Activated naive CD4-positive, alpha-beta T cell treated with anti-CD3 and anti-CD28 coated beads, Interleukin-2, amount 10 ng/mL, durations not matched to agents 7 days and 5 days (primary cell): ENCODE results near the gene IL24.

Experiments used
- CTCF ChIA-PET: fragments of 350-600 bp; sonication (Branson Sonifier 250); formaldehyde crosslinking; loops from one replicate; lab custom pipeline; 2021; ENCODE audit warnings: antibody characterized with exemption; lab: Charles Lee
- DNase-seq: peaks from one replicate; pipeline ENCODE4 v3.0.0-alpha.2; 2020
- H3K27ac Mint-ChIP-seq: one replicate; pipeline ENCODE4 v1.8.0; 2021; ENCODE audit warnings: mild to moderate bottlenecking, moderate library complexity, mixed read lengths
- H3K27me3 Mint-ChIP-seq: one replicate; pipeline ENCODE4 v1.8.0; 2021; ENCODE audit warnings: mild to moderate bottlenecking, mixed read lengths
- H3K36me3 Mint-ChIP-seq: one replicate; pipeline ENCODE4 v1.8.0; 2021; ENCODE audit warnings: mixed read lengths
- H3K4me1 Mint-ChIP-seq: one replicate; pipeline ENCODE4 v1.8.0; 2021; ENCODE audit warnings: mixed read lengths
- H3K4me3 Mint-ChIP-seq: one replicate; pipeline ENCODE4 v1.8.0; 2021; ENCODE audit warnings: mild to moderate bottlenecking, moderate library complexity, mixed read lengths
- H3K9me3 Mint-ChIP-seq: one replicate; pipeline ENCODE4 v1.8.0; 2021; ENCODE audit warnings: mixed read lengths

The IL24 gene

DNA sequence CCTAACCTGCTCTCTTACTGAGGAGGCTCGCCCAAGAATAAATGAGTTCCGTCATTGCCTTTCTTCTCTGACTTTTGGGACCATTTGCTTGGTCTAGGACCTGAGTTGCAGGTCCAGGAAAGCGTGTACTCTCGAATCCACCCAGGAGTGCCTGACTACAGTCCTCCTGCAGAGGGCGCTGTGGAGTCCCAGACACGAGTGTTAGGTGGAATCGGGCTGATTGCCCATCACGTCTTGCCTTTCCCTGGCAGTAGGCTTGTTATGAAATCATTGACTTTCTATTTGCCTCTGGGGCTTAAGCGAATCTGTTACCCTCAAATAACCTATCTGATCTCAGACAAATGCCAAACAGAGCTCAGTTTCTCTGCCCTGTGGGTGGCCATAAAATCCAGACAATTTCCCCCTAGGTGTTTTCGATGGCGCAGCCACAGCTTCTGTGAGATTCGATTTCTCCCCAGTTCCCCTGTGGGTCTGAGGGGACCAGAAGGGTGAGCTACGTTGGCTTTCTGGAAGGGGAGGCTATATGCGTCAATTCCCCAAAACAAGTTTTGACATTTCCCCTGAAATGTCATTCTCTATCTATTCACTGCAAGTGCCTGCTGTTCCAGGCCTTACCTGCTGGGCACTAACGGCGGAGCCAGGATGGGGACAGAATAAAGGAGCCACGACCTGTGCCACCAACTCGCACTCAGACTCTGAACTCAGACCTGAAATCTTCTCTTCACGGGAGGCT lies 32.1 kb upstream of the IL24 start, which contains the start of gene IL20:
IL20 (plus strand) TSS at position 685 of the 733 bp plus-strand sequence. CDS start 230 bp downstream, outside the sequence.
- H3K36me3 Mint-ChIP-seq, result no peaks in the 10 kb centered on the region
- H3K27ac Mint-ChIP-seq, result no peak within 1 kb of the TSS
- no peak within 1 kb of the TSS for H3K4me3 Mint-ChIP-seq
- CTCF ChIA-PET, result interaction anchor here (0.6 to 5.1 kb wide), 21 partner anchors 9 to 145 kb away, joined by 3 to 40 read pairs (median 4); partner anchors contain the start of genes FCMR and IL19
- H3K9me3 Mint-ChIP-seq, result no peaks in the 10 kb centered on the region
- peak; percentile 84 for DNase-seq
- H3K4me1 Mint-ChIP-seq, result peaks cover 7% of the 10 kb centered on the region
- peaks cover 62% of the 10 kb centered on the region for H3K27me3 Mint-ChIP-seq

DNA sequence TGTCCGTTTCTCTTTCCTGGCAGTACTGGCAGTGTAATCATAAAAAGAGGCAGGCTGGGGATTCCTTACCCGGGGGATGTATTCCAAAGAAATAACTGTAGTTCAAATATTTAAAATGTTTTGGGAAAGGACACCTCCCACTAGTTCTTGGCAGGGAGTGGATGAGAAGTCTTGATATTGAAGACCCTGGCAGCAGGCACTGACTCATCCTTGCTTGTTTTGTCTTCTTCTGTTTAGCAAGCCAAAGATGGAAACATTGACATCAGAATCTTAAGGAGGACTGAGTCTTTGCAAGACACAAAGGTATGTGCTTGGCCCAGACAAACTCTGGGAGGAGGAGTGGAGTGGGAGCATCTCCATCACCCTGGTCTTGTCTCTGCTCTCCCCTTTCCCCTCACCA lies 31.2 kb upstream of the IL24 start:
- no peak overlapping the region for H3K4me3 Mint-ChIP-seq
- no peak overlapping the region for H3K27ac Mint-ChIP-seq
- H3K36me3 Mint-ChIP-seq, result no peaks in the 10 kb centered on the region
- CTCF ChIA-PET, result interaction anchor here (1.0 to 5.1 kb wide), 7 partner anchors 18 to 139 kb away, joined by 3 to 40 read pairs (median 9); no protein-coding TSS in a partner anchor
- H3K27me3 Mint-ChIP-seq, result peaks cover 68% of the 10 kb centered on the region
- DNase-seq, result no peak
- H3K9me3 Mint-ChIP-seq, result no peaks in the 10 kb centered on the region
- peaks cover 7% of the 10 kb centered on the region for H3K4me1 Mint-ChIP-seq

DNA sequence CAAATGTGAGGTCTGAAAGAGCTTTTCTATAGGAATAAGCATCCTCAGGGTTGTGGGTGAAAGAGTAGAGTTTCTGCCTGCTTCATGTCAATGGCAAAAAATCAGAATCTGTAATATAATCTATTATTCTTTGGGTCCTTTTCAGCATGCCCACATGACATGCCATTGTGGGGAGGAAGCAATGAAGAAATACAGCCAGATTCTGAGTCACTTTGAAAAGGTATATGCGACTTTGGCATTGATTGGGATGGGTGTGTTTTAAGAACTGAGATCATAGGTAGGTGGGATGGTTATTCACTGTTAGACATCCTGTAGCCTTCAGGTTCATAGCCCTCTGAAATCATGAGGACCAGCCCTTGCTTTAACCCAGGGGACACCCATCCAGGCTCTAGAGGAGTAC lies 30.0 kb upstream of the IL24 start:
- peaks cover 60% of the 10 kb centered on the region for H3K27me3 Mint-ChIP-seq
- H3K9me3 Mint-ChIP-seq, result peaks cover 10% of the 10 kb centered on the region
- DNase-seq, result no peak
- H3K4me3 Mint-ChIP-seq, result no peak overlapping the region
- CTCF ChIA-PET, result interaction anchor here (0.7 to 5.1 kb wide), 7 partner anchors 39 to 185 kb away, joined by 3 to 40 read pairs (median 3); no protein-coding TSS in a partner anchor
- H3K4me1 Mint-ChIP-seq, result peaks cover 7% of the 10 kb centered on the region
- H3K27ac Mint-ChIP-seq, result no peak overlapping the region
- H3K36me3 Mint-ChIP-seq, result peaks cover 6% of the 10 kb centered on the region

DNA sequence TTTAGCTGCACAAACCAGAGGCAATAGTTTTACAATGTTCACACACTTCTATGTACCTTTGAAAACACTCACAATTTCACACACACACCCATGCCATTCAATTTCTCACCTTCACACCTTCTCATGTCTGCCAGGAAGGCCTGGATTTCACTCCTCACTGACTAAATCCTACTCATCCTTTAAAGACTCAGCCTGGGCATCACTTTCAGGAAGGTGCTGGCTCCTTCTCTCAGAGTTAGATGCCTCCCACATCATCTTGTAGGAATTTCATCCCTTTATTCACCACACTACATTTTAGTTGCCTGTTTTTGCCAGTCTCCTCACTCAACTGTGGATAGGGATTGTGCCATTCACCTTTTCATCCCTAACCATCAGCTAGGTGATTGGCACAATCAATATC lies 29.5 kb upstream of the IL24 start:
- Mint-ChIP-seq H3K9me3 (peaks cover 14% of the 10 kb centered on the region), H3K27me3 (peaks cover 59% of the 10 kb centered on the region), H3K4me3 (no peak overlapping the region), H3K27ac (no peak overlapping the region), H3K36me3 (peaks cover 9% of the 10 kb centered on the region), H3K4me1 (peaks cover 7% of the 10 kb centered on the region)
- CTCF ChIA-PET, result interaction anchor here (0.7 to 2.2 kb wide), 7 partner anchors 11 to 185 kb away, joined by 3 to 7 read pairs (median 4); no protein-coding TSS in a partner anchor
- no peak for DNase-seq

DNA sequence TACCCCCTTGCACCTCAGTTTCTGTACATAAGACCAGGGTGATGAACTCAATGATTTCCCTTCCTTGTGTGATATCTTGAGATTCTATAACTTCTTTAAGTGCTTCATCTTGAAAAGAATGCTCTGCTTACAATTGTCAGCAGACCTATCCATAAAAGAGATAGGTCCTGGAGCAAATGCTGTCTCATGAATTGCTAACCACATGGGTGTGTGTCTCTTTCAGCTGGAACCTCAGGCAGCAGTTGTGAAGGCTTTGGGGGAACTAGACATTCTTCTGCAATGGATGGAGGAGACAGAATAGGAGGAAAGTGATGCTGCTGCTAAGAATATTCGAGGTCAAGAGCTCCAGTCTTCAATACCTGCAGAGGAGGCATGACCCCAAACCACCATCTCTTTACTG lies 29.0 kb upstream of the IL24 start:
- Mint-ChIP-seq H3K27ac (no peak overlapping the region), H3K9me3 (peaks cover 19% of the 10 kb centered on the region), H3K4me3 (no peak overlapping the region), H3K27me3 (peaks cover 53% of the 10 kb centered on the region), H3K4me1 (peaks cover 7% of the 10 kb centered on the region), H3K36me3 (peaks cover 9% of the 10 kb centered on the region)
- CTCF ChIA-PET, result interaction anchor here (1.0 to 2.2 kb wide), 5 partner anchors 11 to 141 kb away, joined by 3 to 7 read pairs (median 6); no protein-coding TSS in a partner anchor
- DNase-seq, result no peak

DNA sequence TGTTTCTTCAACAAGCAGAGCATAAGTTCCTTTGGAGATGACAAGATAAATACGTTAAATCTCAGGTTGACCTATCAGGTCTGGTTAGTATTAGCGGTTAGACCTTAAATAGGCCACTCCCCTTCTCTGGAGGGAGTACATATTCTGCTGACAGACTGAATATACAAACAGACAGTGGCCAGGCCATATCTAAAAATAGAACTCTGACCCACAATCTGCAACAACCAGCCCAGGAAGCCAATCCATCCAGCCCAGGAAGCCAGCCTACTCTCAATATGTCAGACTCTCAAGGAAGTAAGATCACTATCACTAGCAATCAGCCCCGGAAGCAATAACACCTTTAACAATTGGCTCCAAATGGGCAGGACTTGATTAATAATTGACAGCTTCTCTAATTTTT lies 25.1 kb upstream of the IL24 start:
- peaks cover 37% of the 10 kb centered on the region for H3K9me3 Mint-ChIP-seq
- H3K4me3 Mint-ChIP-seq, result no peak overlapping the region
- H3K36me3 Mint-ChIP-seq, result peaks cover 18% of the 10 kb centered on the region
- H3K27ac Mint-ChIP-seq, result no peak overlapping the region
- peaks cover 39% of the 10 kb centered on the region for H3K27me3 Mint-ChIP-seq
- CTCF ChIA-PET, result interaction anchor here (1.7 kb wide), 1 partner anchor 63 kb away, joined by 5 read pairs; no protein-coding TSS in a partner anchor
- no peak for DNase-seq
- peaks cover 2% of the 10 kb centered on the region for H3K4me1 Mint-ChIP-seq

DNA sequence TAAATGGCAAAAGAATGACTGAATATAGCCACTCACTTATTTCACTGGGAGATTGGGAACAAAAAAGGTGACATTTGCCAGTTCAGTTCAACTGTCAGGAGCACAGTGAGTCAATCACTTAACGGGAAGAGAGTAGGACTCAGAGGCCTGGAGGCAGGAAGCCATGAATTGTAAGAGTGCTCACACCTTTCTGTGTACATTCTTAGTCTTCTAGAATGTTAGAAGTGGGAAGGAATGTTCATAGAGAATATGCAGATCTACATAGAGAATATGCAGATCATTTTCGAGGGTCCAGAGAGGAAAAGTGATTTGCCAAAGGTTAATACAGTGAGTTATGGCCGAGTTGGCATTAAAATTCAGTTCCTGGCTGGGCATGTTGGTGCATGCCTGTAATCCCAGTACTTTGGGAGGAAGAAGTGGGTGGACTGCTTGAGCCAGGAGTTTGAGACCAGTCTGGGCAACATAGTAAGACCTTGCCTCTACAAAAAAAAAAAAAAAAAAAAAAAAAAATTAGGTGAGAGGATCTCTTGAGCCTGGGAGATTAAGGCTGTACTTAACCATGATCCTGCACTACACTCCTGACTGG lies 23.5 kb upstream of the IL24 start:
- Mint-ChIP-seq H3K36me3 (peaks cover 27% of the 10 kb centered on the region), H3K4me1 (peaks cover 2% of the 10 kb centered on the region), H3K9me3 (peaks cover 49% of the 10 kb centered on the region), H3K27ac (no peak overlapping the region), H3K4me3 (no peak overlapping the region), H3K27me3 (peaks cover 33% of the 10 kb centered on the region)
- DNase-seq, result no peak
- CTCF ChIA-PET, result interaction anchor here (1.2 kb wide), 1 partner anchor 14 kb away, joined by 3 read pairs; no protein-coding TSS in a partner anchor

DNA sequence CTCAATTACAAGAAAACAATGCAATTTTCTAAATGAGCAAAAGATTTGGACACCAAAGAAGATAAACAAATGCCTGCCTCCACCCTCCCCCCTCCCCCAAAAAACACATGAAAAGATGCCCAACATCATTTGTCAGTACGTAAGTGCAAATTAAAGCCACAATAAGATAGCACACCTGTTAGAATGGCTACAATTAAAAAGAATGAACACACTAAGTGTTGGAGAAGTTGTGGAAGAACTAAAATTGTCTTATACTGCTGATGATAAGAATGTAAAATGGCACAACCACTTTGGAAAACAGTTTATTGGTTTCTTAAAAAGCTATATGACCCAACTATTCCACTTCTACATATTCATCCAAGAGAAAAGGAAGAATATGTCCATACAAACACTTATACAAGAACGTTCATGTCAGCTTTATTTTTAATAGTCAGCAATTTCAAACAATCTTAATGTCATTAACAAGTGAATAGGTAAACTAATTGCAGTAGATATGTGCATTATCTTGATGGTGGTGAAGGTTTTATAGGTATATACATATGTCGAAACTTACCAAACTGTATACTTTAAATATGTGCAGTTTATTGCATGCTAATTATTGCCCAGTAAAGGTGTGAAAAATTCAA lies 21.4 kb upstream of the IL24 start:
- DNase-seq, result no peak
- Mint-ChIP-seq H3K4me1 (no peaks in the 10 kb centered on the region), H3K27me3 (peaks cover 15% of the 10 kb centered on the region), H3K9me3 (peaks cover 55% of the 10 kb centered on the region), H3K4me3 (no peak overlapping the region), H3K36me3 (peaks cover 27% of the 10 kb centered on the region), H3K27ac (no peak overlapping the region)
- CTCF ChIA-PET, result no interaction called here

DNA sequence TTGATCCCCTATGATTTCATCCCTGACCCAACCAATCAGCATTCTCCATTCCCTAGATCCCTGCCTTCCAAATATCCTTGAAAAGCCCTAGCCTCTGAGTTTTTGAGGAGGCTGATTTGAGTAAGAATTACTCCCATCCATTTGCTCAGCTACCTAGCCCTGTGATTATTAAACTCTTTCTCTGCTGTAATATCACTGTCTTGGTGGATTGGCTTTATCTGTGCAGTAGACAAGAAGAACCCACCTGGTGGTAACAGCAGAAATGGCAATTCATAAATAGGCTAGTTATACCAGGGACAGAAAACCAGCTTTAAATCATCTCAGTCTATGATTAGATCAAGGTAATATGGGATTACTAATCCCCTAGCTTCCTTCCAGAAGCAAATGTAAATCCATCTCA lies 18.8 kb upstream of the IL24 start:
- CTCF ChIA-PET, result interaction anchor here (0.7 to 2.1 kb wide), 8 partner anchors 10 to 128 kb away, joined by 3 to 6 read pairs (median 4); partner anchors contain the start of gene IL20
- no peak for DNase-seq
- no peak overlapping the region for H3K4me3 Mint-ChIP-seq
- H3K4me1 Mint-ChIP-seq, result no peaks in the 10 kb centered on the region
- H3K27ac Mint-ChIP-seq, result no peak overlapping the region
- peaks cover 17% of the 10 kb centered on the region for H3K36me3 Mint-ChIP-seq
- H3K27me3 Mint-ChIP-seq, result peaks cover 14% of the 10 kb centered on the region
- peaks cover 36% of the 10 kb centered on the region for H3K9me3 Mint-ChIP-seq

DNA sequence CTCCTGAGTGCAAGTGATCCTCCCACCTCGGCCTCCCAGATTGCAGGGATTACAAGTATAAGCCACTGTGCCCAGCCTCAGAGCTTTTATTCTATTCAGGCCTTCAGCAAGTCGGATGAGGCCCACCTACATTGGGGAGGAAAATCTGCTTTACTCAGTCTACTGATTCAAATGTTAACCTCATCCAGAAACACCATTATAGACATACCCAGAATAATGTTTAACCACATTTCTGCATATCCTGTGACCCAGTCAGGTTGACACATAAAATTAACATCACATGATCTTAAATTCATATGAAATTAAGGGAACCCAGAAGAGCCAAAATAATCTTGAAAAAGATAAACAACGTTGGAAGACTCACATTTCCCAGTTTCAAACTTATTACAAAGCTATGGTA lies 16.9 kb upstream of the IL24 start:
- Mint-ChIP-seq H3K4me1 (no peaks in the 10 kb centered on the region), H3K27ac (no peak overlapping the region), H3K4me3 (no peak overlapping the region), H3K27me3 (peaks cover 19% of the 10 kb centered on the region), H3K36me3 (peaks cover 13% of the 10 kb centered on the region), H3K9me3 (peaks cover 31% of the 10 kb centered on the region)
- CTCF ChIA-PET, result interaction anchor here (2.4 kb wide), 1 partner anchor 32 kb away, joined by 6 read pairs; no protein-coding TSS in a partner anchor
- no peak for DNase-seq

DNA sequence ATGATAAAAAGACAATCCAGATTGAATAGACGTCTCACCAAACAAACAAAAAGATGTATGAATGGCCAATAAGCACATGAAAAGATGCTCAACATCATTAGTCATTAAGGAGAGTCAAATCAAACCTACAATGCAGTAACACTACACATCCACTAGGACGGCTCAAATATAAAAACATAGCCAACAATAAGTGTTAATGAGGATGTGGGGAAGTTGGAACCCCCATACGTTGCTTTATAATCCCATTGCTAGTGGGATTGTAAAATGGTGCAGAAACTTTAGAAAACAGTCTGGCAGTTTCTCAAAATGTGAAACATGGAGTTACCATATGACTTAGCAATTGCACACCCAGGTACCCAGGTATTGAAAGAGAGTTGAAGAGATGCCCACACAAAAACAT lies 14.7 kb upstream of the IL24 start:
- peaks cover 7% of the 10 kb centered on the region for H3K36me3 Mint-ChIP-seq
- peaks cover 25% of the 10 kb centered on the region for H3K27me3 Mint-ChIP-seq
- peaks cover 2% of the 10 kb centered on the region for H3K4me1 Mint-ChIP-seq
- no peak overlapping the region for H3K27ac Mint-ChIP-seq
- DNase-seq, result no peak
- CTCF ChIA-PET, result interaction anchor here (2.0 kb wide), 1 partner anchor 17 kb away, joined by 9 read pairs; the partner anchor contains the start of gene IL20
- peaks cover 16% of the 10 kb centered on the region for H3K9me3 Mint-ChIP-seq
- no peak overlapping the region for H3K4me3 Mint-ChIP-seq

DNA sequence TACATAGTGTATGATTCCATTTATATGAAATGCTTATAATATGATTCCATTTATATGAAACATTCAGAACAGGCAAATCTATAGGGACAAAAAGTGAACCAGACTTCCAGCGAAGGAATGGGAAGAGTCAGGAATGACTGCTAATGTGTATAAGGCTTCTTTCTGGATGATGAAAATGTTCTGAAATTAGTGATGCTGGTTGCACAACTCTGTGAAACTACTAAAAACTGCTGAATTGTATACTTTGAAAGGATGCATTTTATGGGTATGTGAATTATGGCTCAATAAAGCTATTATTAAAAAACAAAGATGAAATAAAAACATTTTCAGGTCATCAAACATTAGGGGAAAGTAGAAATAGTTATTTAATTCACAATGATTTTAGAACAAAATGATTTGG lies 14.1 kb upstream of the IL24 start:
- Mint-ChIP-seq H3K36me3 (peaks cover 5% of the 10 kb centered on the region), H3K4me3 (no peak overlapping the region), H3K27ac (no peak overlapping the region), H3K4me1 (peaks cover 2% of the 10 kb centered on the region), H3K9me3 (peaks cover 12% of the 10 kb centered on the region), H3K27me3 (peaks cover 25% of the 10 kb centered on the region)
- CTCF ChIA-PET, result interaction anchor here (0.8 to 2.0 kb wide), 3 partner anchors 18 to 73 kb away, joined by 3 to 9 read pairs (median 8); partner anchors contain the start of genes FCMR and IL20
- DNase-seq, result no peak

DNA sequence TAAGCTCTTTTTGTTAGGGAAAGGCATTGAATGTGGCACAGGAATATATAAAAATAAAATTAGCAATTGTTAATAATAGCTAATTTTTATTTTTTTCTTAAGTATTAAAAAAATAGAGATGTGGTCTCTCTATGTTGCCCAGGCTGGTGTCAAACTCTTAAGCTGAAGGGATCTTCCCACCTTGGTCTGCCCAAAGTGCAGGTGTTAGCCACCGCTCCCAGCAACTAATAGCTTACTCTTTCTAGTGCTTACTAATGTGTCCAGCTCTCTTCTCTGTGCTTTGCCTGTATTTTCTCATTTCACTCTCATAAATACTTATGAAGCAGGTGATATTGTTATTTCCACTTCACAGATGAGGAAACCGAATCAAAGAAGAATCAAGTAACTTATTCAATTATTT lies 13.4 kb upstream of the IL24 start:
- Mint-ChIP-seq H3K9me3 (peaks cover 6% of the 10 kb centered on the region), H3K4me3 (no peak overlapping the region), H3K27ac (no peak overlapping the region), H3K27me3 (peaks cover 26% of the 10 kb centered on the region), H3K4me1 (peaks cover 5% of the 10 kb centered on the region), H3K36me3 (no peaks in the 10 kb centered on the region)
- DNase-seq, result no peak
- CTCF ChIA-PET, result interaction anchor here (0.8 to 2.0 kb wide), 7 partner anchors 18 to 157 kb away, joined by 3 to 9 read pairs (median 4); partner anchors contain the start of genes FCMR and IL20
